ENCODE results near the gene ADM.
"Not testable (repeated sequence)": the region's sequence is repeated elsewhere in the genome, so short reads cannot be mapped to it uniquely, and the experiment has no call there.

Gene ADM, protein sequence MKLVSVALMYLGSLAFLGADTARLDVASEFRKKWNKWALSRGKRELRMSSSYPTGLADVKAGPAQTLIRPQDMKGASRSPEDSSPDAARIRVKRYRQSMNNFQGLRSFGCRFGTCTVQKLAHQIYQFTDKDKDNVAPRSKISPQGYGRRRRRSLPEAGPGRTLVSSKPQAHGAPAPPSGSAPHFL

GRCh38 chr11:10304495-10305261 lies at the start of gene ADM:
Gene ADM, plus strand, starts transcription at chr11:10305073. Its CDS starts 628 bp downstream, at chr11:10305701.
- Histone ChIP-seq H4K20me1 (peaks cover 22 to 59% (median 36%) of the 10 kb centered on the region in 11 experiments), H3K4me3 (peak within 1 kb of the TSS; percentile 56 to 95 (median 70)), H3K27ac (peak within 1 kb of the TSS in 7 of 11 experiments; percentile 23 to 85 (median 61); a peak in 11 of 22 replicates), H3K9me3 (replicated peaks in 1 of 11) (peaks cover 0 to 12% (median 0%) of the 10 kb centered on the region in 11 experiments; a peak in 2 of 22 replicates), H3K9ac (peak within 1 kb of the TSS in 10 of 11 experiments; percentile 29 to 87 (median 68); a peak in 17 of 22 replicates), H3K36me3 (peaks cover 0 to 19% (median 0%) of the 10 kb centered on the region in 11 experiments; a peak in 6 of 22 replicates), H3K4me1 (peaks cover 32 to 73% (median 67%) of the 10 kb centered on the region in 10 experiments), H3K4me2 (peak within 1 kb of the TSS; percentile 84 to 100 (median 99)), H3K27me3 (peaks cover 41 to 100% (median 100%) of the 10 kb centered on the region in 11 experiments)
- no peak for TF ChIP-seq Cebpa-rat (IDR thresholded peaks at IDR 0.05)

DNA sequence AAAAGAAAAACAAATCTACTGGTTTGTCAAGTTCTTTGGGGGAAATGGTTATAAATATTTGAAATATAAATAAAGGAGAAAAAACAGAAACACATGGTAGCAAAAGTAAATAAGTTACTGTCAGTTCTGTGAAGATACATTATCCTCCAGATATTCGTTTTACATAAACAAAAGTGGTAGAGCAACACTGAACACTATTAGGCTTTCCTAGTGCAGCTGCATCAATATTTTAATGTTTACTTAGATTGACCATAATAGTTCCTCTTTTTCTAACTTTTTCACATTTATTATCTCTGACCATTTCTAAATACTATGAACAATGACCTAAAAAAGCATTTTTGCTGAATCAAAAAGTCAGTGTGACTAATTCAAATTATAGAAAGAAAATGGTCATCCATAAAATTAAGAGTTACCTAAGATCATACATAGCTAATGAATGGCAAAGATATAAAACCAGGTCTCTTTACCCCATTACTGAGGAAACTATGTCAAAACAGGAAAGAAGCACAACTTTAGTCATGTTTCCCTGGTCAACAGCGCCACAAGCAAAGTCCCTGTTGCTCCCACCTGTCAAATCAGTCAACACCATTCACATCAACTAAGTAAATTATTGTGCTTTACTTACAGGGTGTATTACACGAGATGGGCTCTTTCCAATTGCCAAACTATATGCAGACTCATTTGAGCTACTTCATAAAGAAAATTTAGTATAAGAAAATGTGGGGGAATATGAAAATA lies 49.3 kb upstream of the ADM start:
- H3K27ac ChIP-seq = no peak overlapping the region
- H3K9ac ChIP-seq = no peak overlapping the region
- no peak for TF ChIP-seq Cebpa-rat (IDR thresholded peaks at IDR 0.05)
- peaks cover 0 to 23% (median 0%) of the 10 kb centered on the region in 10 experiments; a peak in 3 of 20 replicates for H3K4me1 ChIP-seq
- H3K4me2 ChIP-seq = peak overlapping the region in 2 of 11 experiments; percentile 30 to 50; a peak in 3 of 22 replicates
- peaks cover 0 to 90% (median 0%) of the 10 kb centered on the region in 11 experiments; a peak in 4 of 22 replicates for H4K20me1 ChIP-seq
- H3K4me3 ChIP-seq = no peak overlapping the region
- H3K9me3 ChIP-seq (replicated peaks in 1 of 11) = no peaks in the 10 kb centered on the region
- H3K36me3 ChIP-seq = no peaks in the 10 kb centered on the region
- no peaks in the 10 kb centered on the region for H3K27me3 ChIP-seq

- H3K4me2 ChIP-seq = no peak overlapping the region
- TF ChIP-seq Cebpa-rat (IDR thresholded peaks at IDR 0.05) = no peak
Observed at GRCh38 chr11:10257478-10257877, 47.4 kb upstream of the ADM start.

GRCh38 chr11:10261821-10262220 lies 43.1 kb upstream of the ADM start:
- TF ChIP-seq Cebpa-rat (IDR thresholded peaks at IDR 0.05) = no peak
- H3K27me3 ChIP-seq = no peaks in the 10 kb centered on the region
- no peaks in the 10 kb centered on the region; a peak in 1 of 22 replicates for H3K36me3 ChIP-seq
- H3K4me3 ChIP-seq = no peak overlapping the region
- H3K4me1 ChIP-seq = peaks cover 0 to 17% (median 0%) of the 10 kb centered on the region in 10 experiments; a peak in 3 of 20 replicates
- H3K27ac ChIP-seq = no peak overlapping the region
- H4K20me1 ChIP-seq = peaks cover 0 to 80% (median 0%) of the 10 kb centered on the region in 11 experiments; a peak in 3 of 22 replicates
- peaks cover 0 to 5% (median 0%) of the 10 kb centered on the region in 11 experiments; a peak in 2 of 22 replicates for H3K9me3 ChIP-seq (replicated peaks in 1 of 11)
- no peak overlapping the region for H3K4me2 ChIP-seq
- no peak overlapping the region for H3K9ac ChIP-seq

More at GRCh38 chr11:10257478-10257877, 47.4 kb upstream of the ADM start:
- Histone ChIP-seq H3K4me3 (no peak overlapping the region), H4K20me1 (peaks cover 0 to 89% (median 0%) of the 10 kb centered on the region in 11 experiments; a peak in 4 of 22 replicates), H3K9ac (no peak overlapping the region), H3K27me3 (no peaks in the 10 kb centered on the region), H3K4me1 (peaks cover 0 to 31% (median 0%) of the 10 kb centered on the region in 10 experiments; a peak in 3 of 20 replicates), H3K36me3 (no peaks in the 10 kb centered on the region), H3K9me3 (replicated peaks in 1 of 11) (no peaks in the 10 kb centered on the region), H3K27ac (no peak overlapping the region)

DNA sequence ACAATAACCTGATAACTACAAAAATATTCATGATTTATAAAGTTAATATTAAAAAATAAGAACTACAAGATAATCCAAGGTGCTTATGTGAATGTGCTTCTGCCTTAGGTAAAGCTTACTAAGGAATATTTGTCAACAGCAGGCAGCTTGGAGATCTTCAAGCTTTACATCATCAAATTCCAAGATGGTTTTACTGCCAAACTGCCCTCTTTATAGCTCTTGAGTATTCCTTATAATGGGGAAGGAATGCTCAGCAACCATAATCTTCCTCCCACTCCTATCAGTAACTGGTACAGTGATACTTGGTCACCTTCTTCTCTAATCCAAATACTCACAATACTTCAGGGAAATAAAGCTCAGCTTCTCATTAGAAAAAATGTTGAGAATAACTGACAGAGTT lies 40.9 kb upstream of the ADM start:
- Histone ChIP-seq H3K4me2 (no peak overlapping the region), H3K36me3 (no peaks in the 10 kb centered on the region; a peak in 1 of 22 replicates), H3K27ac (no peak overlapping the region), H3K9ac (no peak overlapping the region), H3K4me1 (peaks cover 0 to 9% (median 0%) of the 10 kb centered on the region in 10 experiments; a peak in 3 of 20 replicates), H3K9me3 (replicated peaks in 1 of 11) (peaks cover 0 to 5% (median 0%) of the 10 kb centered on the region in 11 experiments; a peak in 2 of 22 replicates), H3K4me3 (no peak overlapping the region), H3K27me3 (no peaks in the 10 kb centered on the region), H4K20me1 (peaks cover 0 to 80% (median 0%) of the 10 kb centered on the region in 11 experiments; a peak in 3 of 22 replicates)
- no peak for TF ChIP-seq Cebpa-rat (IDR thresholded peaks at IDR 0.05)

GRCh38 chr11:10264716-10265115 lies 40.2 kb upstream of the ADM start:
- not testable (repeated sequence) for H3K4me1 ChIP-seq; H3K9ac ChIP-seq; H3K9me3 ChIP-seq (replicated peaks in 1 of 11); H3K4me3 ChIP-seq; H3K4me2 ChIP-seq; H3K27ac ChIP-seq; H3K27me3 ChIP-seq; H3K36me3 ChIP-seq
- peaks cover 0 to 82% (median 0%) of the 10 kb centered on the region in 11 experiments; a peak in 3 of 22 replicates for H4K20me1 ChIP-seq

DNA sequence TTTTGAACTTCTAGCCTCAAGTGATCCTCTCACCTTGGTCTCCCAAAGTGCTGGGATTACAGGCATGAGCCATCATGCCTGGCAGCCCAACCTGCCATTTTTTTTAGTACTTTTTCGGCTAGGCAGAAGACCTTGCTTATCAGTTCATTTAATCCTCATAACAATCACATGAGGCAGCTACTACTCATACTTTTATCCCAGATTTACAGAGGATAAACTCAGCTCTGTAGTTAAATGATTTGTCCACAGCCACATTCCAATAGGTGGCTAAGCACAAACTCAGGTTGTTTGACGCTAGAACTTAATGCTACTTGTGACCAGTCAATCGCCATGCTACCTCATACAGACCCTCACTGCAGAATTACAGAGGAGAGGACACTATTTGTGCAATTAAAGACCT lies 38.9 kb upstream of the ADM start:
- Histone ChIP-seq H3K27ac (no peak overlapping the region), H3K9ac (no peak overlapping the region), H3K27me3 (no peaks in the 10 kb centered on the region), H3K4me2 (no peak overlapping the region), H3K4me1 (peaks cover 0 to 9% (median 0%) of the 10 kb centered on the region in 10 experiments; a peak in 3 of 20 replicates), H3K36me3 (no peaks in the 10 kb centered on the region; a peak in 1 of 22 replicates), H3K9me3 (replicated peaks in 1 of 11) (peaks cover 0 to 5% (median 0%) of the 10 kb centered on the region in 11 experiments; a peak in 2 of 22 replicates), H3K4me3 (no peak overlapping the region), H4K20me1 (peaks cover 0 to 94% (median 0%) of the 10 kb centered on the region in 11 experiments; a peak in 3 of 22 replicates)
- TF ChIP-seq Cebpa-rat (IDR thresholded peaks at IDR 0.05) = no peak

GRCh38 chr11:10267821-10268220 lies 37.1 kb upstream of the ADM start:
- Histone ChIP-seq H4K20me1 (peaks cover 0 to 83% (median 0%) of the 10 kb centered on the region in 11 experiments; a peak in 3 of 22 replicates), H3K4me1 (no peaks in the 10 kb centered on the region), H3K36me3 (no peaks in the 10 kb centered on the region; a peak in 1 of 22 replicates), H3K4me3 (no peak overlapping the region), H3K27me3 (no peaks in the 10 kb centered on the region), H3K9me3 (replicated peaks in 1 of 11) (peaks cover 0 to 5% (median 0%) of the 10 kb centered on the region in 11 experiments; a peak in 2 of 22 replicates), H3K27ac (no peak overlapping the region), H3K4me2 (no peak overlapping the region), H3K9ac (no peak overlapping the region)
- TF ChIP-seq Cebpa-rat (IDR thresholded peaks at IDR 0.05) = no peak
